ENCODE results near the gene MYZAP.

The MYZAP gene

GRCh38 chr15:57651445-57651844 lies 59.7 kb downstream of the MYZAP start:
- Histone ChIP-seq H3K9ac (ENCODE audit: low read depth in 1 of 2, low read length in 2 of 2) (no peak overlapping the region), H3K4me1 (ENCODE audit: control insufficient read depth in 2 of 2, insufficient read depth in 2 of 2, low read length in 2 of 2) (peaks cover 0 to 4% of the 10 kb centered on the region in 2 donors), H3K27ac (ENCODE audit: low read depth in 2 of 2, low read length in 2 of 2) (no peak overlapping the region), H3K36me3 (ENCODE audit: control insufficient read depth in 2 of 2, insufficient read depth in 2 of 2, low read length in 2 of 2) (peaks cover 2 to 3% of the 10 kb centered on the region in 2 donors), H3K27me3 (ENCODE audit: control insufficient read depth in 2 of 2, insufficient read depth in 2 of 2, low read length in 2 of 2) (no peaks in the 10 kb centered on the region), H3K4me3 (ENCODE audit: low read length in 2 of 2) (no peak overlapping the region), H3K9me3 (ENCODE audit: control insufficient read depth in 2 of 2, low read length in 2 of 2) (no peaks in the 10 kb centered on the region)

GRCh38 chr15:57652481-57652880 lies 60.8 kb downstream of the MYZAP start:
- no peak overlapping the region for H3K27ac ChIP-seq (ENCODE audit: low read depth in 2 of 2, low read length in 2 of 2)
- peaks cover 0 to 2% of the 10 kb centered on the region in 2 donors for H3K4me1 ChIP-seq (ENCODE audit: control insufficient read depth in 2 of 2, insufficient read depth in 2 of 2, low read length in 2 of 2)
- no peak overlapping the region for H3K4me3 ChIP-seq (ENCODE audit: low read length in 2 of 2)
- H3K27me3 ChIP-seq (ENCODE audit: control insufficient read depth in 2 of 2, insufficient read depth in 2 of 2, low read length in 2 of 2): no peaks in the 10 kb centered on the region
- peaks cover 0 to 2% of the 10 kb centered on the region in 2 donors for H3K36me3 ChIP-seq (ENCODE audit: control insufficient read depth in 2 of 2, insufficient read depth in 2 of 2, low read length in 2 of 2)
- no peaks in the 10 kb centered on the region for H3K9me3 ChIP-seq (ENCODE audit: control insufficient read depth in 2 of 2, low read length in 2 of 2)
- H3K9ac ChIP-seq (ENCODE audit: low read depth in 1 of 2, low read length in 2 of 2): no peak overlapping the region

GRCh38 chr15:57654153-57654852 lies 62.6 kb downstream of the MYZAP start:
- Histone ChIP-seq H3K27ac (ENCODE audit: low read depth in 2 of 2, low read length in 2 of 2) (no peak overlapping the region), H3K27me3 (ENCODE audit: control insufficient read depth in 2 of 2, insufficient read depth in 2 of 2, low read length in 2 of 2) (no peaks in the 10 kb centered on the region), H3K9me3 (ENCODE audit: control insufficient read depth in 2 of 2, low read length in 2 of 2) (no peaks in the 10 kb centered on the region), H3K4me3 (ENCODE audit: low read length in 2 of 2) (no peak overlapping the region), H3K9ac (ENCODE audit: low read depth in 1 of 2, low read length in 2 of 2) (no peak overlapping the region), H3K36me3 (ENCODE audit: control insufficient read depth in 2 of 2, insufficient read depth in 2 of 2, low read length in 2 of 2) (peaks cover 0 to 2% of the 10 kb centered on the region in 2 donors), H3K4me1 (ENCODE audit: control insufficient read depth in 2 of 2, insufficient read depth in 2 of 2, low read length in 2 of 2) (no peaks in the 10 kb centered on the region)

- no peak overlapping the region for H3K9ac ChIP-seq (ENCODE audit: low read depth in 1 of 2, low read length in 2 of 2)
- H3K27ac ChIP-seq (ENCODE audit: low read depth in 2 of 2, low read length in 2 of 2): no peak overlapping the region
- H3K9me3 ChIP-seq (ENCODE audit: control insufficient read depth in 2 of 2, low read length in 2 of 2): no peaks in the 10 kb centered on the region
- no peak overlapping the region for H3K4me3 ChIP-seq (ENCODE audit: low read length in 2 of 2)
- H3K27me3 ChIP-seq (ENCODE audit: control insufficient read depth in 2 of 2, insufficient read depth in 2 of 2, low read length in 2 of 2): no peaks in the 10 kb centered on the region
- H3K4me1 ChIP-seq (ENCODE audit: control insufficient read depth in 2 of 2, insufficient read depth in 2 of 2, low read length in 2 of 2): no peaks in the 10 kb centered on the region
- H3K36me3 ChIP-seq (ENCODE audit: control insufficient read depth in 2 of 2, insufficient read depth in 2 of 2, low read length in 2 of 2): peaks cover 0 to 2% of the 10 kb centered on the region in 2 donors
Measured at GRCh38 chr15:57655053-57655452, 63.3 kb downstream of the MYZAP start.

- Histone ChIP-seq H3K4me1 (ENCODE audit: control insufficient read depth in 2 of 2, insufficient read depth in 2 of 2, low read length in 2 of 2) (no peaks in the 10 kb centered on the region), H3K36me3 (ENCODE audit: control insufficient read depth in 2 of 2, insufficient read depth in 2 of 2, low read length in 2 of 2) (no peaks in the 10 kb centered on the region), H3K27me3 (ENCODE audit: control insufficient read depth in 2 of 2, insufficient read depth in 2 of 2, low read length in 2 of 2) (no peaks in the 10 kb centered on the region), H3K9me3 (ENCODE audit: control insufficient read depth in 2 of 2, low read length in 2 of 2) (no peaks in the 10 kb centered on the region), H3K4me3 (ENCODE audit: low read length in 2 of 2) (no peak overlapping the region), H3K27ac (ENCODE audit: low read depth in 2 of 2, low read length in 2 of 2) (no peak overlapping the region), H3K9ac (ENCODE audit: low read depth in 1 of 2, low read length in 2 of 2) (no peak overlapping the region)
Measured at GRCh38 chr15:57655809-57656208, 64.1 kb downstream of the MYZAP start.

GRCh38 chr15:57656434-57656833 lies 64.7 kb downstream of the MYZAP start:
- Histone ChIP-seq H3K9ac (ENCODE audit: low read depth in 1 of 2, low read length in 2 of 2) (no peak overlapping the region), H3K36me3 (ENCODE audit: control insufficient read depth in 2 of 2, insufficient read depth in 2 of 2, low read length in 2 of 2) (no peaks in the 10 kb centered on the region), H3K4me3 (ENCODE audit: low read length in 2 of 2) (no peak overlapping the region), H3K9me3 (ENCODE audit: control insufficient read depth in 2 of 2, low read length in 2 of 2) (no peaks in the 10 kb centered on the region), H3K27me3 (ENCODE audit: control insufficient read depth in 2 of 2, insufficient read depth in 2 of 2, low read length in 2 of 2) (no peaks in the 10 kb centered on the region), H3K4me1 (ENCODE audit: control insufficient read depth in 2 of 2, insufficient read depth in 2 of 2, low read length in 2 of 2) (no peaks in the 10 kb centered on the region), H3K27ac (ENCODE audit: low read depth in 2 of 2, low read length in 2 of 2) (no peak overlapping the region)

- no peak overlapping the region for H3K9ac ChIP-seq (ENCODE audit: low read depth in 1 of 2, low read length in 2 of 2)
- no peaks in the 10 kb centered on the region for H3K9me3 ChIP-seq (ENCODE audit: control insufficient read depth in 2 of 2, low read length in 2 of 2)
- H3K27me3 ChIP-seq (ENCODE audit: control insufficient read depth in 2 of 2, insufficient read depth in 2 of 2, low read length in 2 of 2): no peaks in the 10 kb centered on the region
- no peak overlapping the region for H3K27ac ChIP-seq (ENCODE audit: low read depth in 2 of 2, low read length in 2 of 2)
- no peaks in the 10 kb centered on the region for H3K36me3 ChIP-seq (ENCODE audit: control insufficient read depth in 2 of 2, insufficient read depth in 2 of 2, low read length in 2 of 2)
- no peak overlapping the region for H3K4me3 ChIP-seq (ENCODE audit: low read length in 2 of 2)
- peaks cover 2 to 8% of the 10 kb centered on the region in 2 donors for H3K4me1 ChIP-seq (ENCODE audit: control insufficient read depth in 2 of 2, insufficient read depth in 2 of 2, low read length in 2 of 2)
Measured at GRCh38 chr15:57657619-57658018, 65.9 kb downstream of the MYZAP start.

- peak overlapping the region in 1 of 2 donors; percentile 35 for H3K9ac ChIP-seq (ENCODE audit: low read depth in 1 of 2, low read length in 2 of 2)
- H3K4me1 ChIP-seq (ENCODE audit: control insufficient read depth in 2 of 2, insufficient read depth in 2 of 2, low read length in 2 of 2): peaks cover 10 to 16% of the 10 kb centered on the region in 2 donors
- H3K9me3 ChIP-seq (ENCODE audit: control insufficient read depth in 2 of 2, low read length in 2 of 2): no peaks in the 10 kb centered on the region
- peak overlapping the region in 1 of 2 donors; percentile 14 for H3K4me3 ChIP-seq (ENCODE audit: low read length in 2 of 2)
- peak overlapping the region; percentile 43 to 62 for H3K27ac ChIP-seq (ENCODE audit: low read depth in 2 of 2, low read length in 2 of 2)
- no peaks in the 10 kb centered on the region for H3K27me3 ChIP-seq (ENCODE audit: control insufficient read depth in 2 of 2, insufficient read depth in 2 of 2, low read length in 2 of 2)
- H3K36me3 ChIP-seq (ENCODE audit: control insufficient read depth in 2 of 2, insufficient read depth in 2 of 2, low read length in 2 of 2): no peaks in the 10 kb centered on the region
Measured at GRCh38 chr15:57662091-57662744, 70.5 kb downstream of the MYZAP start.

- Histone ChIP-seq H3K27ac (ENCODE audit: low read depth in 2 of 2, low read length in 2 of 2) (peak overlapping the region; percentile 43 to 62), H3K9me3 (ENCODE audit: control insufficient read depth in 2 of 2, low read length in 2 of 2) (no peaks in the 10 kb centered on the region), H3K9ac (ENCODE audit: low read depth in 1 of 2, low read length in 2 of 2) (peak overlapping the region in 1 of 2 donors; percentile 12), H3K27me3 (ENCODE audit: control insufficient read depth in 2 of 2, insufficient read depth in 2 of 2, low read length in 2 of 2) (no peaks in the 10 kb centered on the region), H3K4me3 (ENCODE audit: low read length in 2 of 2) (no peak overlapping the region), H3K36me3 (ENCODE audit: control insufficient read depth in 2 of 2, insufficient read depth in 2 of 2, low read length in 2 of 2) (no peaks in the 10 kb centered on the region), H3K4me1 (ENCODE audit: control insufficient read depth in 2 of 2, insufficient read depth in 2 of 2, low read length in 2 of 2) (peaks cover 11 to 20% of the 10 kb centered on the region in 2 donors)
Measured at GRCh38 chr15:57662802-57663201, 71.1 kb downstream of the MYZAP start.

- H3K9ac ChIP-seq (ENCODE audit: low read depth in 1 of 2, low read length in 2 of 2): peak overlapping the region in 1 of 2 donors; percentile 12
Measured at GRCh38 chr15:57663262-57663661, 71.6 kb downstream of the MYZAP start.

More at GRCh38 chr15:57663262-57663661, 71.6 kb downstream of the MYZAP start:
- peaks cover 11 to 20% of the 10 kb centered on the region in 2 donors for H3K4me1 ChIP-seq (ENCODE audit: control insufficient read depth in 2 of 2, insufficient read depth in 2 of 2, low read length in 2 of 2)
- peak overlapping the region in 1 of 2 donors; percentile 62 for H3K27ac ChIP-seq (ENCODE audit: low read depth in 2 of 2, low read length in 2 of 2)
- H3K4me3 ChIP-seq (ENCODE audit: low read length in 2 of 2): no peak overlapping the region
- H3K36me3 ChIP-seq (ENCODE audit: control insufficient read depth in 2 of 2, insufficient read depth in 2 of 2, low read length in 2 of 2): no peaks in the 10 kb centered on the region
- no peaks in the 10 kb centered on the region for H3K27me3 ChIP-seq (ENCODE audit: control insufficient read depth in 2 of 2, insufficient read depth in 2 of 2, low read length in 2 of 2)
- no peaks in the 10 kb centered on the region for H3K9me3 ChIP-seq (ENCODE audit: control insufficient read depth in 2 of 2, low read length in 2 of 2)

Measured in mucosa of rectum (tissue), 2 donors.